ENCODE measurements around the gene IQCK.

DNA sequence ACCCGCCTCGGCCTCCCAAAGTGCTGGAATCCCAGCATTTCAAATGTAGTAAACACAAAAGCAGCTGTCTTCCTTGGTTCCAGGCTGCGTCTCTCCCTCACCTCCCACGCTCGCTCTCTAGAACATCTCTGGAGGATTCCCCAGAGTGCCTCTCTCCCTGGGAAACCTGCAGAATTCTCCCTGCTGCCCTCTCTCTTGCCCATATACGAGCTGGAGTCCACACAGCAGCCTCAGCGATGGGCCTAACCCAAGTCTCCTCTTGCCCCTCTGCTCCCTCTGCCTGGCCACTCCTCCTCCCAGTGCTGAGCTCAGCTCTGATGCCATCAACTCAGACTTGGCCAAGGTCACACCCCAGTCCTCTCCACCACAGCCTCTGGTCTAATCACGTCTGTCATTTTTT, 156.0 kb downstream of the IQCK start:
- TF ChIP-seq, protein P1, sequence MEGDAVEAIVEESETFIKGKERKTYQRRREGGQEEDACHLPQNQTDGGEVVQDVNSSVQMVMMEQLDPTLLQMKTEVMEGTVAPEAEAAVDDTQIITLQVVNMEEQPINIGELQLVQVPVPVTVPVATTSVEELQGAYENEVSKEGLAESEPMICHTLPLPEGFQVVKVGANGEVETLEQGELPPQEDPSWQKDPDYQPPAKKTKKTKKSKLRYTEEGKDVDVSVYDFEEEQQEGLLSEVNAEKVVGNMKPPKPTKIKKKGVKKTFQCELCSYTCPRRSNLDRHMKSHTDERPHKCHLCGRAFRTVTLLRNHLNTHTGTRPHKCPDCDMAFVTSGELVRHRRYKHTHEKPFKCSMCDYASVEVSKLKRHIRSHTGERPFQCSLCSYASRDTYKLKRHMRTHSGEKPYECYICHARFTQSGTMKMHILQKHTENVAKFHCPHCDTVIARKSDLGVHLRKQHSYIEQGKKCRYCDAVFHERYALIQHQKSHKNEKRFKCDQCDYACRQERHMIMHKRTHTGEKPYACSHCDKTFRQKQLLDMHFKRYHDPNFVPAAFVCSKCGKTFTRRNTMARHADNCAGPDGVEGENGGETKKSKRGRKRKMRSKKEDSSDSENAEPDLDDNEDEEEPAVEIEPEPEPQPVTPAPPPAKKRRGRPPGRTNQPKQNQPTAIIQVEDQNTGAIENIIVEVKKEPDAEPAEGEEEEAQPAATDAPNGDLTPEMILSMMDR (IDR thresholded peaks at IDR 0.05), result no peak
- TF ChIP-seq POLR2A (IDR thresholded peaks at IDR 0.05), result no peak

Data from heart left ventricle (tissue), 13 donors.